GM23338 (cell line): ENCODE data around the gene GPAT2.
"Not testable (repeated sequence)": the region's sequence is repeated elsewhere in the genome, so short reads cannot be mapped to it uniquely, and the experiment has no call there.

Experiments used
- CTCF ChIP-seq, 2 experiments: fragments of 200-600 bp in 1 of 2; sonication (generic) in 1 of 2; conservative IDR thresholded peaks; 2 replicates each; pipeline versions ENCODE4 v1.5.1 to v1.6.1; 2016 to 2017; ENCODE audit warnings: antibody characterized with exemption in 2 of 2, low read depth in 2 of 2, mild to moderate bottlenecking in 2 of 2, moderate library complexity in 1 of 2
- ETS1 ChIP-seq: IDR thresholded peaks from 2 replicates; pipeline ENCODE4 v1.6.1; 2016; ENCODE audit warnings: antibody characterized with exemption
- EZH2 ChIP-seq: fragments of 200-600 bp; sonication (generic); IDR thresholded peaks from one replicate; pipeline ENCODE4 v1.8.0; 2017; ENCODE audit warnings: antibody characterized with exemption, mild to moderate bottlenecking, low read depth; ENCODE audit not compliant: unreplicated experiment
- EZH2phosphoT487 ChIP-seq: fragments of 200-600 bp; sonication (generic); IDR thresholded peaks from one replicate; pipeline ENCODE4 v1.8.1; 2018; ENCODE audit warnings: antibody characterized with exemption; ENCODE audit not compliant: unreplicated experiment
- NANOG ChIP-seq: IDR thresholded peaks from 2 replicates; pipeline ENCODE4 v1.6.1; 2016; ENCODE audit warnings: antibody characterized with exemption, borderline replicate concordance
- POLR2AphosphoS5 ChIP-seq: IDR thresholded peaks from 2 replicates; pipeline ENCODE4 v1.6.1; 2016; ENCODE audit warnings: antibody characterized with exemption, low read depth
- REST ChIP-seq: IDR thresholded peaks from one replicate; pipeline ENCODE4 v1.6.1; 2018; ENCODE audit warnings: antibody characterized with exemption; ENCODE audit not compliant: unreplicated experiment
- STAT1 ChIP-seq: IDR thresholded peaks from one replicate; pipeline ENCODE4 v1.6.1; 2016; ENCODE audit warnings: antibody characterized with exemption; ENCODE audit not compliant: unreplicated experiment
- ZNF462 ChIP-seq: fragments of 250-450 bp; sonication (Bioruptor Pico); IDR thresholded peaks from 2 replicates; pipeline ENCODE4 v1.5.0; 2020; ENCODE audit warnings: mild to moderate bottlenecking, moderate library complexity

- not testable (repeated sequence) for TF ChIP-seq NANOG; CTCF (conservative IDR thresholded peaks at IDR 0.05; ENCODE audit: low read depth in 2 of 2); POLR2AphosphoS5; REST; EZH2; EZH2phosphoT487; ZNF462 (CRISPR knock-in tag); ETS1; STAT1
Measured at GRCh38 chr2:95992102-95992501, 42.6 kb downstream of the GPAT2 start.
